ENCODE measurements around the gene EIF5. TPM values are rescaled to one million over a fixed set of nuclear protein-coding genes. Genes with fewer than 3 reads are reported as not detected.

The EIF5 gene
- total RNA-seq, 4 donors from 2014 or later = 210 to 312 (median 266) TPM

DNA sequence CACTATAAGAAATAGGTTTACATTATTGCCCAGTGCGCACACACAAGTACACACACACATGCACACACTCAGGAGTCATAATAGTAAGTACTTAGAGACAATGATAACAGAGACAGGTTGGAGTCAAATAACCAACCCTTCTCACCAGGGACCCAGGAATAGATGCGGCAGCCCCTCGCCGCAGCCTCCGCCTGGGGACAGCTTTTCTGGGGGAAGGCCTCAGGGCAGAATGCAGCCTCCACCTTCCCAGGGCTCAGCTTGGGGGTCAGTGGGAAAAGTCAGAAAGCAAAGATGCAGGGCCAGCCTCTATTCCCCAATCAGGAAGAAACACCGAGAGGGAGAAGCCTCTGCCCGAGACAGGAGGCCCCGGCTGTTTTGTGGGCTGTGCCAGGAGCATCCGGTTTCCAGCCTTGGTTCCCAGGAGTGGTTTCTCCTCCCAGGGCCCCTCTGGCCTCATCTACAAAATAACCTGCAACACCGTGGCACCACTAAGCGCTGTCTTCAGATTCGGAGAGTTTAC is 23.4 kb upstream of the EIF5 start:
- H3K27me3 ChIP-seq = peaks cover 4% of the 10 kb centered on the region
- no peak for DNase-seq
- no peak overlapping the region for H3K27ac ChIP-seq
- intact Hi-C loops (cut with DNase I; ENCODE audit: low total_unique reads) = no loop called here
- no peak overlapping the region for H3K4me3 ChIP-seq
- no peaks in the 10 kb centered on the region for H3K4me1 ChIP-seq
- H3K9me3 ChIP-seq = no peaks in the 10 kb centered on the region
- TF ChIP-seq, protein P1, sequence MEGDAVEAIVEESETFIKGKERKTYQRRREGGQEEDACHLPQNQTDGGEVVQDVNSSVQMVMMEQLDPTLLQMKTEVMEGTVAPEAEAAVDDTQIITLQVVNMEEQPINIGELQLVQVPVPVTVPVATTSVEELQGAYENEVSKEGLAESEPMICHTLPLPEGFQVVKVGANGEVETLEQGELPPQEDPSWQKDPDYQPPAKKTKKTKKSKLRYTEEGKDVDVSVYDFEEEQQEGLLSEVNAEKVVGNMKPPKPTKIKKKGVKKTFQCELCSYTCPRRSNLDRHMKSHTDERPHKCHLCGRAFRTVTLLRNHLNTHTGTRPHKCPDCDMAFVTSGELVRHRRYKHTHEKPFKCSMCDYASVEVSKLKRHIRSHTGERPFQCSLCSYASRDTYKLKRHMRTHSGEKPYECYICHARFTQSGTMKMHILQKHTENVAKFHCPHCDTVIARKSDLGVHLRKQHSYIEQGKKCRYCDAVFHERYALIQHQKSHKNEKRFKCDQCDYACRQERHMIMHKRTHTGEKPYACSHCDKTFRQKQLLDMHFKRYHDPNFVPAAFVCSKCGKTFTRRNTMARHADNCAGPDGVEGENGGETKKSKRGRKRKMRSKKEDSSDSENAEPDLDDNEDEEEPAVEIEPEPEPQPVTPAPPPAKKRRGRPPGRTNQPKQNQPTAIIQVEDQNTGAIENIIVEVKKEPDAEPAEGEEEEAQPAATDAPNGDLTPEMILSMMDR (IDR thresholded peaks at IDR 0.05) = no peak
- TF ChIP-seq POLR2AphosphoS5 (IDR thresholded peaks at IDR 0.05) (no peak), EP300 (IDR thresholded peaks at IDR 0.05; ENCODE audit: low read depth) (no peak), POLR2A (IDR thresholded peaks at IDR 0.05) (no peak)
- in situ Hi-C loops (cut with MboI; ENCODE audit: low pct_ligation_motif_present in 1 of 4, low pct_unique_long_range_greater_than_20kb in 1 of 4, low sequenced_read_pairs in 3 of 4) = no loop called here
- WGBS, 2 donors (ENCODE audit: low coverage in 1 of 2) = 84 to 86% methylated on average over 1 to 12 of the region's 12 CpGs
- no peaks in the 10 kb centered on the region for H3K36me3 ChIP-seq

DNA sequence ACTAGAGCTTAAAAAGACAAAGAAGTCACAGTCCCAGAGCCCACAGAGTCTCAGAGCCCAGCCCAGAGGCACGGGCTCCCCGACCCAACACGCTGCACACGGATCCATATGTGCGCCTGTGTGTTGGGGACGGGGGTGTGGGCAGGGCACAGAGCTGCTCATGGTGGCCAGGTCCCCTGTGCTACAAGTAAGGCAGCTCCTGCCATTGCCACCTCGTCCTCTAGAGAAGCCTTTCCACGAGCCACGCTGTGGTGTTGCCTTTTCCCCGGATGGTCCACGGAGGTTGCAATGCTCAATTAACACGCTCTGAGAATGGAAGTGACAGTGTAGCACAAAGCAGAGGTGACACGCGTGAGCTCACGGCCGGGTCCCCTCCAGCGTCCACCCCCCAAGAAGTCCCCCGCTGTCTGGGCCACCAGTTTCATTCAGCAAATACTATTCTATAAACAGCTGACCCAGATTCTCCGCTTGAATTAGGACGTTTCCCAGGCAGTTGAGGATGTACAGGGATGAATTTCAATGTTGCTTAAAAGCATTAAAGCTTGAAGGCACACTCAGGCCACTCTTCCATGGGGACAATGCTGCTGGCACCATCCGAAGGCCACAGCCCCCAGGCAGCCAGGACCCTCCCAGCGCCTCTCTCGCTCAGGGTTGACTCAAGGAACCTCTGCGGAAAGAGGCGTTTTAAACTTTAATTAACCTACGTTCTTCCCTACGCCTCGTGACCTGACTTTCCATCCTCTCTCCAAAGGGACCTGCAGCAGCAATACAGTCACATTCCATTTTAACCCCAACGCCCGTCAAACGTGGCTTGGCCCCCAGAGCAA is 22.7 kb upstream of the EIF5 start:
- no peaks in the 10 kb centered on the region for H3K27me3 ChIP-seq

DNA sequence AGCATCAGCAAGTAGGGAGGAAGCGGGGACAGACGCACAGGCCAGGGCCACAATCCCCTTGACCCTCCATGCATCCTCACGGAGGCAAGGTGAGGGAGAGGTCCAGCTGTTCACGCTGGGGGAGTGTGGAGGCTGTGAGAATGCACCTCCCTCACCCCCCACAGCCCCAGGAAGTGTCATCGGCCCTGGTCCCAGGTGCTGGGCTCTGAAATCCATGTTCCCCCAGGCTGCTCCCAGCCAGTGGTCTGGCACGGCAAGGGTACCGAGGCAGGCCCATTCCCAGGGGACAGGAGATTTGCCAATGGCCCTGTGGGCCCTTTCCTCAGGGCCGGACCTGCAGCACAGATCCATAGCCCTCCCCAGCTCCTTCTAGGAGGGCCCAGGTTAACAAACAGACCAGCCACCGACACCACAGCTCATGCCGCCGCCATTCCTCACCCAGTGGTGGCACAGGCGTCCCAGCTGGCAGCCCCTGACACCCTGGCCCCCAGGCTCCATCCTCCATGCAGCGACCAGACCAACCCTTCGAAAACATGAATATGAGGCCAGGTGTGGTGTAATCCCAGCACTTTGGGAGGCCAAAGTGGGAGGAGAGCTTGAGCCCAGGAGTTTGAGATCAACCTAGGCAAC is 21.9 kb upstream of the EIF5 start:
- no peaks in the 10 kb centered on the region for H3K4me1 ChIP-seq
- H3K36me3 ChIP-seq = no peaks in the 10 kb centered on the region
- in situ Hi-C loops (cut with MboI; ENCODE audit: low pct_ligation_motif_present in 1 of 4, low pct_unique_long_range_greater_than_20kb in 1 of 4, low sequenced_read_pairs in 3 of 4) = no loop called here
- no peak overlapping the region for H3K4me3 ChIP-seq
- no peaks in the 10 kb centered on the region for H3K27me3 ChIP-seq
- intact Hi-C loops (cut with DNase I; ENCODE audit: low total_unique reads) = no loop called here
- DNase-seq = no peak
- WGBS, 2 donors (ENCODE audit: low coverage in 1 of 2) = 91% methylated on average over 14 of the region's 14 CpGs; no CpG with 5 or more reads in 1 of the 2 donors
- H3K9me3 ChIP-seq = no peaks in the 10 kb centered on the region
- no peak overlapping the region for H3K27ac ChIP-seq
- no peak for TF ChIP-seq POLR2AphosphoS5 (IDR thresholded peaks at IDR 0.05)
- no peak for TF ChIP-seq EP300 (IDR thresholded peaks at IDR 0.05; ENCODE audit: low read depth)
- TF ChIP-seq, protein P1 (IDR thresholded peaks at IDR 0.05) = no peak
- TF ChIP-seq POLR2A (IDR thresholded peaks at IDR 0.05) = no peak

More for the DNA sequence above, 22.7 kb upstream of the EIF5 start:
- DNase-seq = no peak
- no peak for TF ChIP-seq EP300 (IDR thresholded peaks at IDR 0.05; ENCODE audit: low read depth)
- no peak for TF ChIP-seq POLR2AphosphoS5 (IDR thresholded peaks at IDR 0.05)
- no peak for TF ChIP-seq POLR2A (IDR thresholded peaks at IDR 0.05)
- TF ChIP-seq, protein P1 (IDR thresholded peaks at IDR 0.05) = no peak
- no peaks in the 10 kb centered on the region for H3K36me3 ChIP-seq
- WGBS, 2 donors (ENCODE audit: low coverage in 1 of 2) = 83 to 87% methylated on average over 7 to 31 of the region's 31 CpGs
- intact Hi-C loops (cut with DNase I; ENCODE audit: low total_unique reads) (no loop called here), in situ Hi-C loops (cut with MboI; ENCODE audit: low pct_ligation_motif_present in 1 of 4, low pct_unique_long_range_greater_than_20kb in 1 of 4, low sequenced_read_pairs in 3 of 4) (no loop called here)
- H3K9me3 ChIP-seq = no peaks in the 10 kb centered on the region
- H3K27ac ChIP-seq = no peak overlapping the region
- no peak overlapping the region for H3K4me3 ChIP-seq
- no peaks in the 10 kb centered on the region for H3K4me1 ChIP-seq

DNA sequence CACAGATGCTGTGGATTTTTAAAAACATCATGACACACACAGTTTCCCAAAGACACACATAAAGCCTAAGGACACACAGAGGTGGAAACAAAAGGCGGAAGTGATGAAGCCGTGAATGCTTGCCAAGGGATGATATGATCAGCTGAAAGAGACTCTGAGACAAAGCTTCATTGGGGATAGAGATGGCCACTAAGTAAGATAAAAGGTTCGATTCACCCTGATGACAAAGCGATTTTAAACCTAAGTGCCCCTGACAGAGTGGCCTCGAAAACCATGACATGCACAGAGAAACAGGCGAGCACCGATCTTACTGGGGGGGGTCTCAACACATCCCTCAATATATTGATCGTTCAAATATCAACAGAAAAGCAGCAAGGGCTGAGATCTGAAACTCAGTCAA is 20.3 kb upstream of the EIF5 start:
- Histone ChIP-seq H3K4me3 (no peak overlapping the region), H3K4me1 (no peaks in the 10 kb centered on the region), H3K36me3 (no peaks in the 10 kb centered on the region), H3K27ac (no peak overlapping the region), H3K9me3 (no peaks in the 10 kb centered on the region), H3K27me3 (no peaks in the 10 kb centered on the region)
- DNase-seq = no peak
- intact Hi-C loops (cut with DNase I; ENCODE audit: low total_unique reads) = no loop called here
- 73 to 88% methylated on average over 7 to 8 of the region's 8 CpGs for WGBS, 2 donors (ENCODE audit: low coverage in 1 of 2)
- in situ Hi-C loops (cut with MboI; ENCODE audit: low pct_ligation_motif_present in 1 of 4, low pct_unique_long_range_greater_than_20kb in 1 of 4, low sequenced_read_pairs in 3 of 4) = no loop called here
- TF ChIP-seq EP300 (IDR thresholded peaks at IDR 0.05; ENCODE audit: low read depth) = no peak
- TF ChIP-seq, protein P1 (IDR thresholded peaks at IDR 0.05) = no peak
- TF ChIP-seq POLR2A (IDR thresholded peaks at IDR 0.05) = no peak
- TF ChIP-seq POLR2AphosphoS5 (IDR thresholded peaks at IDR 0.05) = no peak
